ENCODE measurements around the gene RASD1. TPM values are rescaled to one million over a fixed set of nuclear protein-coding genes. Genes with fewer than 3 reads are reported as not detected.

The RASD1 gene
- total RNA-seq, 1 experiment from 2014 or later = 5.7 TPM

DNA sequence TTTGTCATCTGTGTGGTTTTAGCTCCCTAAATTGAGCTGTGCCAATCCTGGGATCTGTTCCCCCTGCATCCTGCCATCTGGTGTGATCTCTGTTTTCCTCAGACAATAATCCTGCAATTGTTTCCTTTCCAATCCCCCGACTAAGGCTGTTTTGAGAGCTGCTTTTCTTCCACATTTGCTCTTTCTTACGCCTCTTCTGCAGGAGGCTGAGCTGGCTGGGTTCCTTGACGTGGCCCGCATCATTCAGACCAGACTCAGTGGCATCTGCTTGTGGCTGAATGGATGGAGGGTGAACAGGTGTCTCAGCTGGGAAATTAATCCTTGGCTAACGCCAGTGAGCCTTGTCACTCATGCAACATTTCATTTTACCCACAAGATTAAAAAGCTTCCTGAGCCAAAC, 29.2 kb downstream of the RASD1 start:
- no peaks in the 10 kb centered on the region for H3K23me2 ChIP-seq (ENCODE audit: insufficient read length, low read depth, low read length, poor library complexity, severe bottlenecking)
- no peak overlapping the region for H3K9ac ChIP-seq (ENCODE audit: extremely low read depth, insufficient read length, low read length)
- no peak overlapping the region for H3K56ac ChIP-seq (ENCODE audit: insufficient read length, low read depth, low read length)
- H3K27ac ChIP-seq (ENCODE audit: insufficient read length, low read depth, low read length) = no peak overlapping the region
- H2AFZ ChIP-seq (ENCODE audit: low read length) = no peak overlapping the region
- no peak overlapping the region for H4K8ac ChIP-seq (replicated peaks; ENCODE audit: insufficient read length, low read depth, low read length)
- no peaks in the 10 kb centered on the region for H3K4me1 ChIP-seq (ENCODE audit: insufficient read depth, low read length)
- WGBS (ENCODE audit: extremely low coverage, insufficient read length, low lambda C conversion rate) = no CpG with 5 or more reads among the region's 5 CpGs
- no peak overlapping the region for H2BK120ac ChIP-seq (ENCODE audit: low read depth, low read length, poor library complexity, severe bottlenecking)
- H3K18ac ChIP-seq (ENCODE audit: insufficient read length, low read depth, low read length) = no peak overlapping the region
- Mint-ChIP-seq H3K9me3 (no peaks in the 10 kb centered on the region), H3K4me3 (no peak overlapping the region), H3K27me3 (ENCODE audit: low read depth) (peaks cover 43% of the 10 kb centered on the region), H3K27ac (no peak overlapping the region), H3K36me3 (ENCODE audit: insufficient read depth in 1 of 3, low read depth in 3 of 3) (no peaks in the 10 kb centered on the region), H3K4me1 (no peaks in the 10 kb centered on the region; a peak in 1 of 4 replicates)
- H3K79me1 ChIP-seq (ENCODE audit: insufficient read depth, low read depth, low read length, poor library complexity, severe bottlenecking) = no peaks in the 10 kb centered on the region
- DNase-seq = no peak
- H3K4ac ChIP-seq (ENCODE audit: low read depth, low read length) = no peak overlapping the region
- H3K27me3 ChIP-seq (ENCODE audit: insufficient read depth, low read length) = no peaks in the 10 kb centered on the region
- no peaks in the 10 kb centered on the region for H3K9me3 ChIP-seq (ENCODE audit: control insufficient read depth, low read depth, low read length)
- H2BK12ac ChIP-seq (ENCODE audit: insufficient read length, low read depth, low read length) = no peak overlapping the region
- no peak overlapping the region for H3K23ac ChIP-seq (ENCODE audit: insufficient read length, low read depth, low read length)
- no peaks in the 10 kb centered on the region for H4K20me1 ChIP-seq (ENCODE audit: control insufficient read depth, insufficient read depth, insufficient read length)
- no peak overlapping the region for H4K5ac ChIP-seq (ENCODE audit: insufficient read length, low read depth, low read length)
- H2BK20ac ChIP-seq (ENCODE audit: low read depth, low read length, poor library complexity, severe bottlenecking) = no peak overlapping the region
- H2BK15ac ChIP-seq (ENCODE audit: low read depth, low read length) = no peak overlapping the region
- no peak overlapping the region for H3K4me2 ChIP-seq (ENCODE audit: insufficient read depth, insufficient read length, low read length)
- H3K79me2 ChIP-seq (ENCODE audit: insufficient read depth, low read length) = no peaks in the 10 kb centered on the region
- H2AK5ac ChIP-seq (ENCODE audit: insufficient read length, low read length) = no peak overlapping the region
- no peak overlapping the region for H2BK5ac ChIP-seq (ENCODE audit: insufficient read length, low read length)
- no peak overlapping the region for H4K91ac ChIP-seq (ENCODE audit: insufficient read length, low read depth, low read length)
- TF ChIP-seq, protein P1, sequence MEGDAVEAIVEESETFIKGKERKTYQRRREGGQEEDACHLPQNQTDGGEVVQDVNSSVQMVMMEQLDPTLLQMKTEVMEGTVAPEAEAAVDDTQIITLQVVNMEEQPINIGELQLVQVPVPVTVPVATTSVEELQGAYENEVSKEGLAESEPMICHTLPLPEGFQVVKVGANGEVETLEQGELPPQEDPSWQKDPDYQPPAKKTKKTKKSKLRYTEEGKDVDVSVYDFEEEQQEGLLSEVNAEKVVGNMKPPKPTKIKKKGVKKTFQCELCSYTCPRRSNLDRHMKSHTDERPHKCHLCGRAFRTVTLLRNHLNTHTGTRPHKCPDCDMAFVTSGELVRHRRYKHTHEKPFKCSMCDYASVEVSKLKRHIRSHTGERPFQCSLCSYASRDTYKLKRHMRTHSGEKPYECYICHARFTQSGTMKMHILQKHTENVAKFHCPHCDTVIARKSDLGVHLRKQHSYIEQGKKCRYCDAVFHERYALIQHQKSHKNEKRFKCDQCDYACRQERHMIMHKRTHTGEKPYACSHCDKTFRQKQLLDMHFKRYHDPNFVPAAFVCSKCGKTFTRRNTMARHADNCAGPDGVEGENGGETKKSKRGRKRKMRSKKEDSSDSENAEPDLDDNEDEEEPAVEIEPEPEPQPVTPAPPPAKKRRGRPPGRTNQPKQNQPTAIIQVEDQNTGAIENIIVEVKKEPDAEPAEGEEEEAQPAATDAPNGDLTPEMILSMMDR (conservative IDR thresholded peaks at IDR 0.05) = no peak
- no peak overlapping the region for H3K14ac ChIP-seq (ENCODE audit: insufficient read depth, low read length)
- no peak overlapping the region for H3T11ph ChIP-seq (ENCODE audit: low read length)
